CD4-positive, alpha-beta T cell treated with Interleukin-6 at 100 ng/mL for 8 hours (primary cell): Measurements from ENCODE around the gene SMIM22.
A peak's percentile ranks its signal among the peaks of the same experiment; 100 is the strongest.

Source experiments
- DNase-seq: peaks from one replicate; pipeline ENCODE4 v3.0.0-alpha.2; 2020; ENCODE audit warnings: mixed read lengths, low spot score

SMIM22 gene

GRCh38 chr16:4795828-4796572 lies 831 bp downstream of the SMIM22 start:
- DNase-seq = no peak

GRCh38 chr16:4796982-4797804 lies 2.0 kb downstream of the SMIM22 start:
- DNase-seq = no peak

DNA sequence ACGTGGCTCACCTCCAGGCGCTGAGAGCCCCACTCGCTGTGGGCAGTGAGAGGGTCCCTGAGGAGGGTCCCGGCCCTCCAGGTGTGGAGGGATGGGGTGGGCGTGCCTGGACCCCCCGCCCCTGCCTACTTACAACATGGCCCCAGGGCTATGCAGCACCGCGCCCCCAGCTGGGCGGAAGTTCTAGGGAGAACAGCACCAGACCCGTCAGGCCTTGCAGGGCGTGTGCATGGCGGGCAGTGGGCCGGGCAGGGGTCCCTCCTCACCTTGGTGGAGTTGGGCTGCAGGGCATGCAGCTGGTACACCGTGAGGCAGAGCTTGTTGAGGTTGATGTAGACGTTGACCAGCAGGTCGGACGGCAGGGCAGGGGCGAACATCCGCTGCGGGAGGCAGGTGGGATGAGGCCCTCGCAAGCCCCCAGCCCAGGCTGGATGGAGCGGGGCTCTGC lies 2.7 kb downstream of the SMIM22 start:
- DNase-seq = no peak

- DNase-seq = no peak
Measured at GRCh38 chr16:4798456-4798855, 3.3 kb downstream of the SMIM22 start.

- no peak for DNase-seq
Measured at GRCh38 chr16:4799171-4799855, 4.1 kb downstream of the SMIM22 start.

GRCh38 chr16:4800290-4801041 lies 5.3 kb downstream of the SMIM22 start:
- no peak for DNase-seq

DNA sequence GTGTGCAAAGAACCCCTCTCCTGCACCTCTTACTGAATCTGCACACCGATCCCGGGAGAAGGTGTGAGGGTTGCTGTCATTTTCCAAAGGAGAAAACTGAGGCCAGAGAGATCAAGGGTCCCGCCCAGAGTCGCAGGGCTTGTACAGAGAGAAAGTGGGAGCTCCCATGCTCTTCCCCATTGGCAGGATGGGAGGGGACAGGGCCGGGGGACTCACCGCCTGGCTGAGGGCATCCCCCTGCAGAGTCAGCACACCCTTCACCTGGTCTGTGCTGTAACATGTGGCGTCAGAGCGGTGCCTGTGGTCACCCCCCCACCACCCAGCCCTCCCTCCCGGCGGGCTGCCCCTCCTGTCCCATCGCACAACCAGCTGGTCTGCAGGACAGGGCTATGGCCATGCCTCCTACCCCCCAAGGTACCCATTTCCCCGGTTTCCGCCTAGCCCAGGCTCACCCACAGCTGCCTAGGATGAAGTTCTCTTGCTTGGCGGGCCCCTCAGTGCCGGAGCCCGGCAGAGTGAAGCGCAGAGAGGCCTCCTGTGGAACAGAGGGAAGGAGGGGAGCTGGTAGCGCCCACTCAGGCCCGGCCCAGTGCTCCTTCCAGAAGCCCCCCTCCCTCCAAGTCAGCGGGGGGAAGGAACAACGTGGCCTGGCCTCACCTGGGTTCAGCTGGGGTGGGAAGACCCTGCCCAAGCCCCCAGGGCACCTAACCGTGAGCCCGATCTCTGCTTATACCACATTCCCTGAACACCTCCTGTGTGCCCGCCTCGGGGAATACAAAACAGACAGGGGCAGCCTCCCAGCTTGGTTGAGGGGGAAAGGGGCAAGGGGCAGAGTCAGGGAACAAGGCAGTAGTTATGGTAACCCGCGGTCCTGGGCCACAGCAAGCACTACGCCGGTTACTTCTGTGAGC lies 6.1 kb downstream of the SMIM22 start:
- no peak for DNase-seq

DNA sequence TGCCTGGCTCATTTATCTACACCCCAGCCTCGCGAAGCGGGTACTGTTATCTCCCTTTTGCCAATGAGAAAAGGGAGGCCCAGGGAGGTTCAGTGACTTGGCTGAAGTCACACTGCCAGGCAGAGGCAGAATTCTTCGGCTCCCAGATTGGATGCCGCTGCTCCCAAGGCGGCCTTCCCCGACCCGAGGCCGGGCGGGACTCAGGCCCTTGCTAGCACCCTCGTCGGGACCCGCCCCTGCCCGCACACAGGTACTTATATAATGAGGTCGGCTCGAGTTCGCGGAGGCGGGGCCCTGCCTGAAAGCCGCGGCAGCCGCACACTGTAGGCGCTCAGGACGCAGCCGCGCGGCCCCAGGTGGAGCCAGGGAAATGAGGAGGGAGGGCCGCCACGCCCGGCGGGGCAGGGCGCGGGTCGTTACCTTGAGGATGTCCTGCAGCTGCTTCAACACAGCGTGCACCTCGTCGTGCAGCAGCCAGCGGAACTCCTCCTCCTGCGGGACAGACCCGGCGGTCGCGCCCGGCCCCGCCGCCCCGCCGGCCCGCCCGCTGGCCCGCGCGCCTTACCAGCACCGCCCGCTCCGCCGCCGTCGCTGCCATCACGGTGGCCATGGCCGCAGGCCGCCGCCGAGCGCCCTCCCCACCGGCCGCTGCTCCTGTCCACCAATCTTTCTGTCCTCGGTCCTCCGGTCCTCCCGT lies 6.9 kb downstream of the SMIM22 start, which contains the start of gene ROGDI:
Gene ROGDI, minus strand, starts transcription at position 672 of the 697 bp plus-strand sequence. Its CDS starts 62 bp downstream, at position 610.
- peak; percentile 88 for DNase-seq

DNA sequence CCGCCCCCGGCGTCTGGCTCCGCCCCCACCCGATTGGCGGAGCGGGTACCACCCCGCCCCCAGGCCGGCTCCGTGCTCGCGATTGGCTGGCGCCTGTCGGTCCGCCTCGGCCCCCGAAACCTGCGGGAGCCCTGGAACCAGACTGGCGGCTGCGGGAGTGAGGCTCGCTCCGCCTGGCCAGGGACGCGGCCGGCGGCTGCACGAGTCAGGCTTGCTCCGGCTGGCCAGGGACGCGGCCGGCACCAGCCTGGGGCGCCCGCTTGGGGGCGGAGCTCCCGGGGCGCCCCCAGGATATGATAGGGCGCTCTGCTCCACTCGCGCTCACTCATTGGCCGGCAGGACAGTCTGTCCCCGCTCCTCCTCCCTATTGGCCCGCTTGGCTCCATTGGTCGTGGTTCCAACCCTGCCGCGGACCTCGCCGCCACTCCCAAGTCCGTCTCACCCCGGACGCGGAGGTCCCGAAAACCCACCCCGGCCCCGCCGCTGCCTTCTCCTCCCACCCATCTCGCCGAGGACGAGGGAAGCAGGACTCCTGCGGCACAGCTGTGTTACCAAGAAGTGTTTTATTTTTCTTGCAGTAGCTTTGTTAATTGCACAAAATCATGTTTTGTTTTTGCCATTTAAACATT lies 7.6 kb downstream of the SMIM22 start:
- peak; percentile 85 for DNase-seq

- DNase-seq = no peak
Measured at GRCh38 chr16:4803401-4803844, 8.3 kb downstream of the SMIM22 start.

DNA sequence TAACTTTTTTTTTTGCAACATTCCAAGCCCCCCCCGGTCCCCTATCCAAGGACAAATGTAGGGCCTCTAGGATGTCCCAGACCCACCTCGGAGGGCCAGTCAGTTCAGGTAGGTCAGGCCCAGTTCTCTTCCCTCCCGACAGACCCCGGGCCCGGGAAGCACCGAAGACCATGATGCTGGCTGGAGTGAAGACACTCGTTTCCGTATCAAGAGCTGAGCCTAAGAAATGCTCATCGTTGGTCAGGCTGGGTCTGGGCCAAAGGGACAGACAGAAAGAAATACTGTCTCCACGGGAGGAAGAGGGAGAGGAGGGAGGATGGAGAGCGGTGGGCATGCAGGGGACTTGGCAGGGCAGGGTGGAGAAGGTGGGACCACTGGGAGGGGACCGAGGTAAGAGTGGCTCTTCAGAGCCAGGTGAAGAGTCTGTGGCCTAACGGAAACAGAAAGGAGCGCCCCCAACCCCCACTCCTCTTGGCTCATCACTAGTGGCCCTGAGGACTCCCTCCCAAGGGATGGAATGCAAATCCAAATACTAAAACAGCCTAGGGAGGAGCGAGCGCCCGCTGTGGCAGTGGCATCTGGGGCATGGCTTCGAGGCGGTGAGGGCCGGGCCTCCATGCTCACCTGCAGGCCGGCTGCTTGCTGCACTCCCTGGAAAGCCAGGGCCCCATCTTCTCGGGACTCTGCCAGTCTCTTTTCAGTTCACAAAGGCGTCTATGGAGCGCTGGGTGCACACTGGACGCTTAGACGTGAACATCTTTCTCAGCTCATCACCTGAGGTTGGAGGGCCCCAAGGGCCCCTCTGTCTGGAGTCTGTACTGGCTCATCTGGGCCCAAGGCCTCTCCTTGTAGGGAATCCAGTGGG lies 9.0 kb downstream of the SMIM22 start:
- DNase-seq = no peak

DNA sequence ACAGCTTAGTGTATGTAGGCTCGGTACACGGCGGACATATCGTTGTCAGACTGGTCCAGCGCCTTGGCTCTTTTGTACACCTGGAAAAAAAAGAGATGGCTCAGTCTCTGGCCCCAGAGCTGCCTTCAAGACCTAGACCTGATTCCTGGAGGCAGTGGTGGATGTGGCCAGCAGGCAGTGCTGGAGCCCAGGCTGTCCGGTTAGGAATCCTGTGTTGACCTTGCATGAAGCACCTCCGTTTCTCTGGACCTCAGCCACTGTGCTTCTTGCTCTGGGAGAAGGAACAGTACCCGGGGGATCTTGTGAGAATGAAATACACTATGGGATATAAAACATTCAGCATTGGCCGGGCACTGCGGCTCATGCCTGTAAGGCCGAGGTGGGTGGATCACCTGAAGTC lies 10.1 kb downstream of the SMIM22 start:
- DNase-seq = no peak

GRCh38 chr16:4806280-4806679 lies 11.1 kb downstream of the SMIM22 start:
- DNase-seq = no peak

- no peak for DNase-seq
Measured at GRCh38 chr16:4811242-4811641, 16.1 kb downstream of the SMIM22 start.

- no peak for DNase-seq
Measured at GRCh38 chr16:4811773-4812172, 16.6 kb downstream of the SMIM22 start.

DNA sequence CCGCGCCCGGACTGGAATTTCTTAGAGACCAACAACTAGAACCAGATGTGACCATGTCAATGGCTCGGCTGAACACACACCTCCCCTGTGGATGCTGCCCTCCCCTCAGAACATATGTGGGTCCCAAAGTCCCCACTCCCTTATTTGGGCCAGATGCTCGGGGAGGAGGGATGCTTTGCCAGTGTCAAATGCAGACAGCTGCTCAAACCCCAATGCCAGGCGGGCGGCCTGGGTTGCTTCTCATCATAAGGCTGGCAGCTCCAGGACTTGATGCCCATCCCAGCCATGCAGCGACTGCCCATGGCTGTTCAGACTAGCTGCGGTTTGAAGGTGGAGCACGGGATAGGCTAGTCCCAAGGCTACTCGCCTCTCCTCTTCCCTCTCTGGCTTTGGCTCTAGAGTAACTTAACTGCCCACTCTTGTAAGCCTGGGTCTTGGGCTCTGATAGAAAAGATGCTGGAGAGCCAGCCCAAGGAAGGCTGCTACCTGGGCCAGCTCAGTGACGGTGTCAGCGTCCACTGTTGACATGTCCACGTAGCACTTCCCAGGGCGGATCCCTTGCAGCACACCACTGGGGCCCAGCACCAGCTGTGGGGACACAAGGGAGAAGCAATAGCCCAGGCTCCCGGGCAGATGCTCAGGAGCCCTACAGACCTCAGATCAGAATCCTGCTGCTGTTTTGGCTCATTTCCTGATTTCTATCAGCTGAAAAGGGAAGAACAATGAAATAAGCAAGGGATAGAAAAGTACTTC lies 18.3 kb downstream of the SMIM22 start:
- no peak for DNase-seq

DNA sequence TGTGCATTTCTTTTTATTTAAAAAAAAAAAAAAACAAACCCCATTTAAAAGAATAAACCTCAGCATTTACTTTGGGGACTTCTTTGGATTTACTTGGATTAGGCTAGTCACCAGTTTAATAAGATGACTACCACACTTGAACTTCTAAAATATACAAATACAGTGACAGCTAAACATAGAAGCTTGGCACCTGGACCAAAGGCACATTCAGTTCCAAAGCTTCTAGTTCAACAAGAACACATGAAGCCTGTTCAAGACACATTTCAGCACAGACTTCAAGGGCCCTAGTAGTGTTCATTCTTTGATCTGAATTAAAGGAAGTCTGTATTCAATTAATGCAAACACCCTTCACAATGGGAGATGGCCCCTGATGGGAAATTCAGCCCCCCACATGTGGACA lies 18.9 kb downstream of the SMIM22 start:
- no peak for DNase-seq
